Ammon's horn (tissue), 1 donor: ENCODE data around the gene GSDME.
"Not testable (repeated sequence)": the region's sequence is repeated elsewhere in the genome, so short reads cannot be mapped to it uniquely, and the experiment has no call there.

Experiments
- DNase-seq: peaks from one replicate; pipeline ENCODE4 v3.0.0-alpha.2; 2016; ENCODE audit warnings: low spot score

Gene GSDME

DNA sequence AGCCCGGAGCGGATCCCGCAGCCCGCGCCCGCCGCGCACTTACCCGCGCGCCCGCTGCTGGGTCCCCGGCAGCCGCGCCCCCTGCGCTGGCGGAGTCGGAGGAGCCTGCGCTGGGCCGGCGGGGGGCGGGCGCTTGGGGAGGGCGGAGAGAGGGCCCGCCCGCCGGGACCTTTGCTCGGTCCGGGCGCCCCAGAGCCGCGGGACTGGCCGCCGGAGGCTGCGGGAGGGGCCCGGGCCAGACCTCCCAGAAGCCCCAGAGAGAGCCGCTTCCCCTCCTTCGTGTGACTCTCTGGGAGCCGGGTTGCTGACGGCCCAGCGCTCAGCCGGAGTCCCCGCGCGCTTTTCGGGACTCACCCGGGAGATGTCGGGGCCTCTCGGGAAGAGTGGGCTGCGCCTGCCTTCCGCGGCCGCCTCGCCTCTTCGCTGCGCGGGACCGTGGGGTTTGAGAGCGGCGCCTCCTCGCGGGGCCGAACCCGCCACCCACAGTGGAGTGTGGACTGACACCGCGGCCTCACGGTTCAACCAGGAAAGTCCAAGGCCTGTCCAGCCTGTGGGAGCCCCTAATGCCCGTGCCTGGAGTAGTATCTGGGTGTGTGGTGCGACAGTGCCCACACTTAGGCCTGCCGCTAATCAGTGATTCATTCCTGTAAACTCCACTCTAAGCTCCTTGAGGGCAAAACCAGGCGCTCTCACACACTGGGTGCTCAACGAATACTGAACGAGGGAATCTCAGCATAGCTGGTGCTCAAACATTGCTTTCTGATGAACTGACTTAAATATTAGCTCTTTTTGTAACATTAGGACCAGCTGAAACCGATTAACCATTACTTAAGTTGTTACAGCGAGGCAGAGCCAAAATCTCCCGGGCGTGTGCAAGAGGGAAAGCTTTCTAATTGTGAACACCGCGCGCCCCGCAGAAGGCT, at the start of gene GSDME:
Gene GSDME (minus strand): TSS at position 112 of the 923 bp plus-strand sequence. CDS start 7,690 bp downstream, outside the sequence.
- peak; percentile 47 for DNase-seq

DNA sequence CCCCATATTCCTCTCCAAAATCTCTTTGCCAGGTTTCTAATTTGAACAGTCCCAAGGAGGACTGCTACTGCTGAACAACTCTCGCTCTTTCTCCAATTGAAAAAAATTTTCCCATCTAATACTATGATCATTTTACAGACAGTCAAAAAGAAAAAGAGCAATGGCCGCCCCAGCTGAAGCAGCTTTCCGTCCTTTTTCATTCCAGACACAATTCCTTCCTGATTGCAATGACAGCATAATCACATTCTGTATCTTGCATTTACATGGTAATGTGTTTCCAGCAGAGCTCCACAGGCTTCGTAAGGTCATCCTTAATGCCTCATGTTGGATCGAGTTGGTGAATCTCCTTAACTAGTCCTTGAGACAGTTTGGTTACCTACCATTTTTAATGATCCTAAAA, 45.0 kb upstream of the GSDME start:
- no peak for DNase-seq

DNA sequence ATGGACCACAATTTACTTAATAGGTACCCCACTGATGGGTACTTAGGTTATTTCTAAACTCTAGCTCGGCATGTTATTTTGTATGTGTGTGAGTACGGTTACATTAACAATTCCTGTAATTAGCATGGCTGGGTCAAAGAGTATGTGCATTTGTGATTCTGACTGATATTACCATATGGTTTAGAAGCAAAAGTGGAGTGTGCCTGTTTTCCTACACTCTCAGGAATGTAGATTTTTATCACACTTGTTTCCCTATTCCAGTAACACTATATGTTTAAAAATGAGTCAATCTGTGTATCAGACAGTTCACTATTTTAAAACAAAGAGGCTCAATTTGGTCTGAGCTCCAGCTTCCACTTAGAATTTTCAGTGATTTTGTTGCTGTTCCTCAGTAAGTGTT, 44.6 kb upstream of the GSDME start:
- no peak for DNase-seq

DNA sequence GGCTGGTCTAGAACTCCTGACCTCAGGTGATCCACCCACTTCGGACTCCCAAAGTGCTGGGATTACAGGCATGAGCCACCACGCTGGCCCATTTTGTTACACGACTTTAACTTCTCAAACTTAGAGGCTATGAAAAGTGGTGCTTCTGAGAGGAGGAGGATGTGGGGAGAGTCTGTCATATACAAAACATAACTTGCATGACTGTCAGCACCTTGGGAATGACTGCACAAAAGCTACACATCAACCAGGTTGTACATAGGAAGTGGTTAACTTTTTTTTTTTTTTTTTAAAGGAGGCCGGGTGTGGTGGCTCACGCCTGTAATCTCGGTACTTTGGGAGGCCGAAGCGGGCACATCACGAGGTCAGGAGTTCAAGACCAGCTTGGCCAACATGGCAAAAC, 43.4 kb upstream of the GSDME start:
- DNase-seq, result no peak

DNA sequence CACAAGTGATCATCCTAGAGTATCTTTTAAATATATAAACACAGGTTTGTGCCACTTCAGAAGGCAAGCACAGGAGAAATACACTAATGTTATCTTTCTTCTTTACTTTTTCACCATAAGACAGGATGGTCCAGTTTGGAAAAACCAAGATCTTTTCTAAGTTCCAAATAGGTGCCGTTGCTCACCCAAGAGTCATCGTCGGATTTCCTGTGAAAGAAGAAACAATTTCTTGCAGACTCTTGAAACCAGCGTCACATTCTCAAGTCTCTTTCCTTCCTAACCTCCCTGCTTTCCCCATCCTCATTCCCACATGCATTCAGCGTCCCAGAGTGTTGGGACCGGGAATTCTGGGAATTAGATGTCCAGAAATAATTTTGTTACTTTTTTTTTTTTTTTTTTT, 42.8 kb upstream of the GSDME start:
- no peak for DNase-seq

DNA sequence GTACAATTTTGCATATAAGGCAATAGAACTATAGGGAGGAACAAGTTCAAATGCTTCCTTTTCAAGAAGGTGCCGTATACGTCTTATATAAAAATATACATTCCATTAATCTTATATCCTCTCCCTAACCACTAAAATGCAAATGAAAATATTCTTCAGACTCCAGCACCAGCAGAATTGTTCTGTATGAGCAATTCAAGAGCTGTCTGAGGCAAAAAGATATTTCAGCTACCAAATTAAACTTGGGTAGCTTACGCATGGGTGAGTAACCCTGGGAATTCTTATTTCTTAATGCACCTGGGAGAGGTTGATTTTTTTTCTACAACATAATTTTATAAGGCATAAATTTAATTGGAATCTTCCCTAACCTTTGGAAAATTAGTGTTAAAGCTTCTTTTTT, 42.2 kb upstream of the GSDME start:
- DNase-seq, result no peak

DNA sequence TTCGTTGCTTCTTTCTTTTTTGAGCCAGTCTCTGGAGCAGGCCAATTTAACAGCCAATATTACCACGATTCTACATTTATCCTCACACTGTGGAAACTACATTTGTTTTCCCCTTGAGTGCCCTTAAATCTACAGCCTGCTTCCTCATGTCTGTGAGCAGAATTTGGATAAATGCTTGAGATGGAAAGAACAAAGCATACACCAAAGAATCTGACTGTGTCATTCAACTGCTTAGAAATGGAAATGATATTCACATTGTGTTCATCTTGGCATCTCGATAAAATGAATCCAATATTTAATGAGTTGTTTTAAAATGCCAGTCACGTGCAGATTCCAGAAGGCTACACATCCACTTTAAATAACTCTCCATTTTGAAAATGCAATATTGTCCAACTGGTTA, 41.0 kb upstream of the GSDME start:
- DNase-seq, result no peak

DNA sequence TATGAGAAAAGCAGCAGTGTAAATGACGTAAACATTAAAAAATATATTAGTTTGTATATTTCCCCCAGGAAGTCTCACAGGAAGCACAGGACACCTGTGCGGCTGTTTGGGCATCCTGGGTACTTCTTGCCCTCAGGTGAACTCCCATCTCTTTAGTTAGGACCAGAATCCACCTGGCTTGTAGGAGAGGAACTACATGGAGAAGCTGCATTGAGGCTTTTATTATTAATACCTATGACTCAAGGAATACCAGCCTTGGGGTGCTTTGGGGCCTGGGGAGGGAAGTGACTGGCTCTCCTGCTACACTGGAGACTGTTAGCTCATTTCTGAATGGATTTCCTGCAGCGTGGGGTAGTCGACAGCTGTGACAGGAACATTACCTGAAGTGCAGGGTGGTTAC, 40.0 kb upstream of the GSDME start:
- no peak for DNase-seq

DNA sequence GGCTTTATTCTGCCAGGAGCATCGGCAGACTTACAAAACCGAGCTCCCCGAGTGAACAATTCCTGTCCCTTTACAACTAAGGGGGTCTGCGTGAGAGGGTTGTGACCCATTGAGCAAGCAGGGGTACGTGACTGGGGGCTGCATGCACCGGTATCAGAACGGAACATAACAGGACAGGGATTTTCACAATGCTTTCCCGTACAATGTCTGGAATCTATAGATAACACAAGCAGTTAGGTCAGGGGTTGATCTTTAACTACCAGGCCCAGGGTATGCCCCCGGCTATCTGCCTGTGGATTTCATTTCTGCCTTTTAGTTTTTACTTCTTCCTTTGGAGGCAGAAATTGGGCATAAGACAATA, 38.1 kb upstream of the GSDME start:
- no peak for DNase-seq

DNA sequence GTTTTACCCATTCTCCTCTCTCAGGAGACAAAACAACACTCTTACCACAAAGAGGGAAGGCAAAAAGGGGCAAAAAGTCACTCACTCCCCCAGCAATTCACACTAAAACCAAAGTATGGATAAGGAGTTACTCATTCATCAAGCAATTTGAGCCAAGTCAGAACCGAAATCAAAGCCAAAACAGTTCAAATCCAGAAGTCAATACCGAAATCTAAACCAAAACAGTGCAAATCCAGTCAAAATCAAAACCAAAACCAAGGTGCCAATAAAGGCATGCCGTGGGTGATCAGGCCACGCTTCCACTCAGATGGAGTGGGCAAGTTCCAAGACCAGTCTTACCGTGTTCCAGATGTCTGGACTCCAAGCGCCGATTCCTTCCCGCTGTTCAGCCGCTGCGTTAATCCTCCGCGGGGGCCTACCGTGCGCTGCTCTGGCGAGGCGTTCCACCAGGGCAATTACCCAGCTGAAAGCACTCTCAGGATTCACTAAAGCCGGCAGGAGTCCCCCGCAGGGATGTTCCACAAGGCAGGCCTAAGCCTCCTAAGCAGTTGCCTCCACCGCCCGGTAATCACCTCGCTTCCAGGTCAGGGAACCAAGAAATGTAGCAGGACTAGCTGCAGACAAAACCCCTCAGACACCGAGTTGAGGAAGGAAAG, 37.6 kb upstream of the GSDME start:
- not testable (repeated sequence) for DNase-seq

DNA sequence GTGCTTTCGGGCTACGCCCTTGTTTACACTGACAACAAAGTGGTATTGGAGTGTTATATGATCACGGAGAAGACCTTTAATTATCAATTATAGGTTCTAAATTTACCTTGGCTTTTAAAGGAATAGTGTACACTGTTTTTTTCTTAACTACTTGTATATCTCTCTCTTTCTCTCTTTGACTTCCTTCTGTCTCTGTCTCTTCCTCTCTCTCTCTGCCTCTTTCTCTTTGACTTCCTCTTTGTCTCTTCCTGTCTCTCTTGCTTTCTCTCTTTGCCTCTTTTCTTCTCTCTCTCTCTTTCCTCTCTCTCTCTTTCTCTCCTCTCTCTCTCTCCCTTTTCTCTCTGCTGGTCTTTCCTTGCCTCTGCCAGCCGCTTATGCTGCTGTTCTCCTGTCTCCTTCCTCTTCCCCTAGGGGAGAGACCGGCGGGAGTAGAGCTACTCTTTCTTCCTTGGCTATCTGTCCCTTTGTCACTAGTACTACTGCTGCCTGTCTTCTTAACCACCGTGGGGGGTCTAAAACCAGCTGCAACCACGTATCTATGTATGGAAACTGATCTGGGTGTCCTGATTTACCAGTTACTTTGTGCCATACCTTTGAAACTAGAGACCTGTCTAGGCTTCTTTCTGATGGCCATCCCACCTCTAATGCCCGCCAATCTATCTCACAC, 36.9 kb upstream of the GSDME start:
- DNase-seq, result no peak

DNA sequence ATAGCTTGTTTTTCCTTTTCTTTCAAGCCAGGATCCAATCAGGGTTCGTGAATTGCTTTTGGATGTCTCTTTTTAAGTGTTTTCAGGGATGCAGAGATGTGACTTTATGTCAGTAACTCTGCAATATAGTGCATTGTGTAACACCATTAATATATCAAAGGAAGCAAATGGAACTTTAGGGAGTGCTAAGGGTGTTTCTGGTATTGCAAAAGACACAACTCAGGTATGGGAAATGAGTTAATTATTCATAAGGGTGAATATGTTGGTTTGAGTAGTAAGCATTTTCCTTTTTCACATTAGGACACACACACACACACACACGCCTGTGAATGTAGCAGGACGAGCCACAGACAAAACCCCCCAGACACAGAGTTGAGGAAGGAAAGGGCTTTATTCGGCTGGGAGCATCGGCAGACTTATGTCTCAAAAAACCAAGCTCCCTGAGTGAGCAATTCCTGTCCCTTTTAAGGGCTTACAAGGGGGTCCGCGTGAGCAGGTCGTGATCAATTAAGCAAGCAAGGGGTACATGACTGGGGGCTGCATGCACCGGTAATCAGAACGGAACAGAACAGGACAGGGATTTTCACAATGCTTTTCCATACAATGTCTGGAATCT, 31.8 kb upstream of the GSDME start:
- DNase-seq, result no peak

DNA sequence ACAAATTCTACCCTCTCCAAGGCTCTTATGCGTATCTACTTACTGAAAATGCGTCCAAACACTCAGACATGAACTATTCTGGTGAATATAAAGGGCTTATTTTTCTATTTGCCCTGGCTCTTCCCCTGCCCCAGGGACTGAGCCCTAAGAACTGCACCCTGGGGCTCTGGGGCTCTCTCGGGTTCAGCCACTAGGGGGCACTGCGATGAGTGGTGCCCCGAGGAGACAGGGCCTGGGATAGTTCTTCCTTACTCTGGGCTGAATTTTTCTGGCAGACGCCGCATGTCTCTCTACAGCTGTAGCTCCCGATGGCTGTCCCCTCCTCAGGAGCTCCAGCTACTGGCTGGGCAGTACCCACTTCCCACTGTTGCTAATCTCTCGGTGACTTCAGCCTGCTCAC, 30.8 kb upstream of the GSDME start:
- DNase-seq, result no peak

DNA sequence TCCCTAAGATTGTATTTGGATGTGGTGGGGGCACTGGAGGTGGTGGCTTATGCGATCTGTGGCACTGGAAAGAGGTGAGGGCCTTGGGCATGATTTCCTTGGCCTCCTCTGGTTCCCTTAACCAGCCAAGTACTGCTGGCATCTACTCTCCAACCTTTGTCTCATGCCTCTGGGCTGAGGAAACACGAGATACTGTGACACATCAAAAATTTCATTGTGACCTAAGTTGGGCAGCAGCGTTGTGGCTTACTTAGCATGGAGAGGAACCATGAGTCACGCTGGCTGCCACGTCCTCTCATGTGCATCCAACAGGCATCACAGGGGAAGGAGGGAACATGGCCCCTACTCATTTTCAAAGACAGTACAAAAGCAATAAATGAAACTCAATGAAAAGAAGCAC, 29.7 kb upstream of the GSDME start:
- DNase-seq, result peak; percentile 42

DNA sequence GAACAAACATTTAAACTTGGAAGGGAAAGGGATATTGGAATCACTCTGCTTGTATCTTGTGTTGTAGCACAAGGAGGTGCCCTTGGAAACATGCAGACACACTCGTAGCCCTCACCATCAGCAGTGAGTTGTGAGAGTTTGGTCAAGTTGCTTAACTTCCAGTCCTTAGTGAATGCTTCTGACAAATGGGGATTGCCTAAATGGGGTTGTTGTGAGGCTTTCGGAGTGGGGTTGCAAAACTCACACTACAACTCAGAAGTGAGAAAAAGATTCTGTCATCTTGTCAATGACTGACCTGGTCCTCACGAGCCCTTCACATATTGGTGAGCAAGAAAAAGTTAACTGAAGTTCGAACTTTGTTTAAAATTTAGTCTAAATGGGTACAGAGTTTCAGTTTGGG, 29.0 kb upstream of the GSDME start:
- DNase-seq, result no peak

DNA sequence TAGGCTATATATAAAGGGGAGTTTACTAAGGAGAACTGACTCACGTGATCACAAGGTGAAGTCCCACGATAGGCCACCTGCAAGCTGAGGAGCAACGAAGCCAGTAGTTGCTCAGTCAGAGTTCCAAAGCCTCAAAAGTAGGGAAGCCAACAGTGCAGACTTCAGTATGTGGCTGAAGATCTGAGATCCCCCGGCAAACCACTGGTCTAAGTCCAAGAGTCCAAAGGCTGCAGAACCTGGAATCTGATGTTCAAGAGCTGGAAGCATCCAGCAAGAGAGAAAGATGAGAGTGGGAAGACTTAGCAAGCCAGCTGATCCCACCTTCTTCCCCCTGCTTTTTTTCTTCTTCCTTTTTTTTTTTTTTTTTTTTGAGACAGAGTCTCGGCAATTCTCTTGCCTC, 27.0 kb upstream of the GSDME start:
- no peak for DNase-seq

DNA sequence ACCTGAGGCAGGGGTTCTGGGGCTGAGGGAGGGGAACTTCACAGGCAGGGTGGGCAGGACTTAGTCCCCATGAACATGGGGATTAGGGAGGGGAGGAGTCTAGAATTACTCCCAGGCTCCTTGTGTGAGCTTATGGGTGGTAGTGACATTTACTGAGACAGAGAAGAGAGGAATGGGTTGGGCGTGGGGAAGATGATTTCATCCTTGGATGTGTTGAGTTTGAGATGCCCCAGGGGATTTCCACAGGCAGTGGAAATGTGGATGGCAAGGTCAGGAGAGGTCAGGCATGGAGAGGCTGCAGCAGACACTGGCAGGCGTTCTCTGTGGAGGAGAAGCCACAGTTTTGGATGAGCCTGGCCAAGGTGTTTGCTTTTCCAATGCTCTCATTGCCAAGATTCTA, 26.4 kb upstream of the GSDME start:
- DNase-seq, result no peak

DNA sequence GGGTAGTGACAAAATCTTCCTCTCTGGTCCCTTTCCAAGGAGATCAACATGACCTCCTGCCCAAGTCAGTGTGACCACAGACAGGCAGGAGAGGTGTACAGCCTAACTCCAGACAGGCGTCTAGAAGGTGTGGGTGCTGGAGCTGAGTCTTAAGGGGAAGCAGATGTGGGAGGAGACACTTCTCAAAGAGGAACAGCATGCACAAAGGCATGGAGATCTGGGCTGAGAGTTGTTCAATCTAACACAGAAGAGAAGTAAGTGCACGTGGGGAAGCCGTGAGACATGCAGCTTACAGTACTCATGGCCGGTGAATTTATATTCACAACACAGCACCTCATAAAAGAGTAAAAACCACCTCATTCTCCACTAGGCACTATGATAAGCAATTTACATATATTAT, 23.8 kb upstream of the GSDME start:
- peak; percentile 77 for DNase-seq

DNA sequence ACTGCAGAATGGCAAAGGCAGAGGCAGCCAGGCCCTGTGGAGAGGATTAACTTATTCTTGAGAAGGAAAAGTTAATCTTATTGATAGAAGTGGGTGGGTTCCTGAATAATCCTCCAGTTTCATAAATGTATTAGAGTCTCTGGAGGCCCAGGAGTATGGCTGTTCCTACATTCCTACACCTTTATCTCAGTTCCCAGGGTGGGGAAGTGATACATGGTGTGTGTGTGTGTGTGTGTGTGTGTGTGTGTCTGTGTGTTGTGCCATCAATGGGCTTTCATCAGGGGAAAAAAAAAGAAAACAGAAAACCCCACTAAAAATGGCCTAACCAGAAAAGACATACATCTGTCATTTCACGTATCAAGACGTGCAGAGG, 22.0 kb upstream of the GSDME start:
- no peak for DNase-seq

DNA sequence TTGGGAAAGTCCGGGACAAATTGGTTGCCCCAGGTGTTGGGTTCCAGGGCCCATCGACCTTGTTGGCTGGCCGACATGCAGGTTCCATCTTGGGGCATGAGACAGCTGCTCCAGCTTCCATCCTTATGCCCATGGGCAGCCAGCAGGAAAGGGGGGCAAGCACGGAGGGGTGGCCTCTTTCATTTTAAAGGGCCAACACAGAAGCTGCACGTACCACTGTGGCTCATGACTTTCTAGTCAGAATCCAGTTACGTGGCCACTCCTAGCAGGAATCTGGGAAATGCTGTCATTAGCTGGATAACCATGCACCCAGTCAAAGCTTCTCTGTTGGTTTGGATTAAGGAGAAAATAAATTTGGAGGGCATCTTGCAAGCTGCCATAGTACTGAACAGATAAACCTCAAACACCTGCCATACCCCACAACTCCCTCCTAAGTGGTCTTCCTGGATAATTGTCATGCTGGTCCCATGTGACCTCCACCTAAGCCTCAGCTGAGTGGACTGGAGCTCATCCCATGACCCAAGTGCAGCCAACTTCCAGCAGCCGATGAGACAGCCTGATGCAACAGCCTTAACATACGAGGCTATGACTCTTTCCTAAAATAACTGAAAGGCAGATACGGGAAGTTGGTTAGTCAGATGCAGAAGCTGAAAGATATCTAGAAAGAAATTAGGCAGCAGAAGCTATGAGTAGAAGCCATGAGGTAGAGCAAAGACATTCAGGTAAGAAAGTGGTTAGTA, 21.4 kb upstream of the GSDME start:
- DNase-seq, result peak; percentile 82

DNA sequence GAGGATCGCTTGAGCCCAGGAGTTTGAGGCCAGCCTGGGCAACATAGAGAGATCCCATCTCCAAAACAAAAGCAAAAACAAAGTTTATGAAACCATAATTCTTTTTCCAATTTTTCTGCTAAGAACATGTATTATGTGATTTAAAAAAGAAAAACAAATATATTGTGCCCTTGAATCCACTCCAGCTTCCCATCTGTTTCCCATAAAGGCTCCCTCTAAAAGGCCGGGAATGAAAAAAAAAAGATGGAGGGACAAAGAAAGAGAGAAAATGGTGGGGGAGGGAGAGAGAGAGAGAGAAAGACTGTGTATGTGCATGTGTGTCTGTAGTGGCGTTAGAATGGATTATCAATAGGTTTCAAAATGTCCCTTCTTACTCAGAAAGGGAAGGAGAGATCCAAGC, 20.5 kb upstream of the GSDME start:
- DNase-seq, result no peak

DNA sequence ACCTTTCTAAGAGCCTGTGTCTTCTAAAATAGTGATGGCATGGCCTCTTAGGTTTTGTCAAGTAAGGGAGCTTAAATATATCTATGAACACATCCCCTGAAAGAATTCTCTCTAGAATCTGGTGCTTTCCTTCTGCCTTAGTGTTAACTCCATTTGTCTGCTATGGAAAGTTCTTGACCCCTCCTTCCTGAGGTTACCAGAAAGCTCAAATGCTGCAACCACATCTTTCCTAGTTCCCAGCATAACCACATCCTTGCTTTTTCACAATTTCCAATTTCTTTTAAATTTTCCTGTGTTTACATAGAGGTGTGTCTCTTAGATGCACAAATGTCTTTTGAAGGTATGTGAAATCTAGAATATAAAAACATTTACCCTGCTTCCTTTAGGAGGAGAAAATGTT, 16.4 kb upstream of the GSDME start:
- DNase-seq, result no peak
